Activated T-helper 2 cell treated with anti-CD3 and anti-CD28 coated beads, Interferon-gamma antibody, Interleukin-2, Interleukin-4, amounts not matched to agents 10 μg/mL and 5 μg/mL and 100 μg/mL, durations not matched to agents 14 hours and 24 hours and 36 hours (primary cell): Measurements from ENCODE around the gene PUM2. TPM values are rescaled to one million over a fixed set of nuclear protein-coding genes. Genes with fewer than 3 reads are reported as not detected.
"Not testable (repeated sequence)": the region's sequence is repeated elsewhere in the genome, so short reads cannot be mapped to it uniquely, and the experiment has no call there.

Experiments used
- DNase-seq: peaks from one replicate; pipeline ENCODE4 v3.0.0; 2021; ENCODE audit warnings: low spot score
- H3K27ac Mint-ChIP-seq: one replicate; pipeline ENCODE4 v1.8.0; 2021; ENCODE audit warnings: mixed read lengths
- H3K27me3 Mint-ChIP-seq: one replicate; pipeline ENCODE4 v1.8.0; 2021; ENCODE audit warnings: low read depth, mixed read lengths
- H3K36me3 Mint-ChIP-seq: one replicate; pipeline ENCODE4 v1.8.0; 2021; ENCODE audit warnings: low read depth, mixed read lengths
- H3K4me1 Mint-ChIP-seq: one replicate; pipeline ENCODE4 v1.8.0; 2021; ENCODE audit warnings: low read depth, mixed read lengths
- H3K4me3 Mint-ChIP-seq: one replicate; pipeline ENCODE4 v1.8.0; 2021; ENCODE audit warnings: low read depth, mild to moderate bottlenecking, moderate library complexity, mixed read lengths
- H3K9me3 Mint-ChIP-seq: one replicate; pipeline ENCODE4 v1.8.0; 2021; ENCODE audit warnings: mixed read lengths
- intact Hi-C: fragments of 100-400 bp; cut with micrococcal nuclease; formaldehyde crosslinking; loops from one replicate; pipeline ENCODE4 v1.15.1; 2023
- total RNA-seq: library from RNA; stranded (reverse); gene quantifications from 2 replicates; pipeline ENCODE4 v1.2.3, GENCODE V29; 2022

The PUM2 gene
- total RNA-seq, 1 donor from 2014 or later = 121 TPM

GRCh38 chr2:20249170-20249569, 101.5 kb downstream of the PUM2 start:
- H3K27me3 Mint-ChIP-seq = no peaks in the 10 kb centered on the region
- H3K9me3 Mint-ChIP-seq = no peaks in the 10 kb centered on the region
- peaks cover 69% of the 10 kb centered on the region for H3K36me3 Mint-ChIP-seq
- H3K27ac Mint-ChIP-seq = no peak overlapping the region
- DNase-seq = no peak
- intact Hi-C loops = no loop called here
- H3K4me1 Mint-ChIP-seq = no peaks in the 10 kb centered on the region
- H3K4me3 Mint-ChIP-seq = no peak overlapping the region

- no peak for DNase-seq
- Mint-ChIP-seq H3K27ac (no peak overlapping the region), H3K4me3 (no peak overlapping the region), H3K27me3 (no peaks in the 10 kb centered on the region), H3K36me3 (peaks cover 51% of the 10 kb centered on the region), H3K9me3 (no peaks in the 10 kb centered on the region), H3K4me1 (no peaks in the 10 kb centered on the region)
- intact Hi-C loops = no loop called here
These were observed 103.6 kb downstream of the PUM2 start for GRCh38 chr2:20247084-20247483.

- not testable (repeated sequence) for H3K4me3 Mint-ChIP-seq, H3K27me3 Mint-ChIP-seq, H3K27ac Mint-ChIP-seq, H3K9me3 Mint-ChIP-seq, DNase-seq, H3K4me1 Mint-ChIP-seq
- peaks cover 25% of the 10 kb centered on the region for H3K36me3 Mint-ChIP-seq
- intact Hi-C loops = loop anchor here (5.0 kb wide), 1 partner anchor 179 kb away; no protein-coding TSS in a partner anchor
These were observed 107.0 kb downstream of the PUM2 start for GRCh38 chr2:20243637-20244036.

GRCh38 chr2:20242727-20243377, 107.8 kb downstream of the PUM2 start:
- Mint-ChIP-seq H3K36me3 (peaks cover 18% of the 10 kb centered on the region), H3K27me3 (peaks cover 7% of the 10 kb centered on the region), H3K27ac (no peak overlapping the region), H3K9me3 (no peaks in the 10 kb centered on the region), H3K4me1 (no peaks in the 10 kb centered on the region), H3K4me3 (no peak overlapping the region)
- intact Hi-C loops = loop anchor here (5.0 kb wide), 1 partner anchor 179 kb away; no protein-coding TSS in a partner anchor
- DNase-seq = no peak

- H3K27ac Mint-ChIP-seq = no peak overlapping the region
- no peaks in the 10 kb centered on the region for H3K9me3 Mint-ChIP-seq
- H3K36me3 Mint-ChIP-seq = peaks cover 11% of the 10 kb centered on the region
- H3K4me3 Mint-ChIP-seq = peak overlapping the region; percentile 39
- peaks cover 14% of the 10 kb centered on the region for H3K27me3 Mint-ChIP-seq
- no peak for DNase-seq
- intact Hi-C loops = loop anchor here (5.0 kb wide), 1 partner anchor 180 kb away; no protein-coding TSS in a partner anchor
- no peaks in the 10 kb centered on the region for H3K4me1 Mint-ChIP-seq
These were observed 108.5 kb downstream of the PUM2 start for GRCh38 chr2:20241973-20242726.

- not testable (repeated sequence) for H3K27ac Mint-ChIP-seq, H3K4me1 Mint-ChIP-seq, H3K4me3 Mint-ChIP-seq, DNase-seq, H3K9me3 Mint-ChIP-seq, H3K36me3 Mint-ChIP-seq
- intact Hi-C loops = loop anchor here (5.0 kb wide), 1 partner anchor 182 kb away; no protein-coding TSS in a partner anchor
- peaks cover 22% of the 10 kb centered on the region for H3K27me3 Mint-ChIP-seq
These were observed 110.4 kb downstream of the PUM2 start for GRCh38 chr2:20240291-20240690.

GRCh38 chr2:20236496-20236895, 114.1 kb downstream of the PUM2 start:
- intact Hi-C loops = no loop called here
- no peak for DNase-seq
- H3K4me1 Mint-ChIP-seq = no peaks in the 10 kb centered on the region
- H3K36me3 Mint-ChIP-seq = no peaks in the 10 kb centered on the region
- H3K9me3 Mint-ChIP-seq = no peaks in the 10 kb centered on the region
- no peak overlapping the region for H3K4me3 Mint-ChIP-seq
- peaks cover 23% of the 10 kb centered on the region for H3K27me3 Mint-ChIP-seq
- H3K27ac Mint-ChIP-seq = no peak overlapping the region

GRCh38 chr2:20235655-20236305, 114.9 kb downstream of the PUM2 start:
- Mint-ChIP-seq H3K27me3 (peaks cover 28% of the 10 kb centered on the region), H3K27ac (no peak overlapping the region), H3K36me3 (no peaks in the 10 kb centered on the region), H3K9me3 (no peaks in the 10 kb centered on the region), H3K4me3 (no peak overlapping the region), H3K4me1 (no peaks in the 10 kb centered on the region)
- DNase-seq = no peak
- intact Hi-C loops = no loop called here

GRCh38 chr2:20234597-20234996, 116.0 kb downstream of the PUM2 start:
- H3K27me3 Mint-ChIP-seq = peaks cover 34% of the 10 kb centered on the region
- H3K4me3 Mint-ChIP-seq, H3K9me3 Mint-ChIP-seq, intact Hi-C loops, H3K36me3 Mint-ChIP-seq, H3K4me1 Mint-ChIP-seq, DNase-seq, H3K27ac Mint-ChIP-seq: not testable (repeated sequence)

GRCh38 chr2:20232837-20233207, 117.8 kb downstream of the PUM2 start:
- intact Hi-C loops = no loop called here
- Mint-ChIP-seq H3K27ac (no peak overlapping the region), H3K36me3 (no peaks in the 10 kb centered on the region), H3K4me1 (no peaks in the 10 kb centered on the region), H3K27me3 (peaks cover 36% of the 10 kb centered on the region), H3K4me3 (no peak overlapping the region), H3K9me3 (no peaks in the 10 kb centered on the region)
- DNase-seq = no peak

- H3K4me1 Mint-ChIP-seq = no peaks in the 10 kb centered on the region
- H3K27me3 Mint-ChIP-seq = peaks cover 32% of the 10 kb centered on the region
- H3K4me3 Mint-ChIP-seq = no peak overlapping the region
- no peaks in the 10 kb centered on the region for H3K9me3 Mint-ChIP-seq
- no peak for DNase-seq
- intact Hi-C loops = no loop called here
- H3K27ac Mint-ChIP-seq = no peak overlapping the region
- H3K36me3 Mint-ChIP-seq = no peaks in the 10 kb centered on the region
These were observed 119.0 kb downstream of the PUM2 start for GRCh38 chr2:20231598-20232026.

GRCh38 chr2:20231159-20231558, 119.5 kb downstream of the PUM2 start:
- no peaks in the 10 kb centered on the region for H3K4me1 Mint-ChIP-seq
- no peak overlapping the region for H3K27ac Mint-ChIP-seq
- no peaks in the 10 kb centered on the region for H3K9me3 Mint-ChIP-seq
- no peaks in the 10 kb centered on the region for H3K36me3 Mint-ChIP-seq
- intact Hi-C loops = no loop called here
- DNase-seq = no peak
- H3K27me3 Mint-ChIP-seq = peaks cover 32% of the 10 kb centered on the region
- H3K4me3 Mint-ChIP-seq = no peak overlapping the region

- Mint-ChIP-seq H3K27me3 (peaks cover 41% of the 10 kb centered on the region), H3K9me3 (no peaks in the 10 kb centered on the region), H3K4me1 (peaks cover 4% of the 10 kb centered on the region), H3K27ac (no peak overlapping the region), H3K4me3 (no peak overlapping the region), H3K36me3 (no peaks in the 10 kb centered on the region)
- DNase-seq = no peak
- intact Hi-C loops = no loop called here
These were observed 120.6 kb downstream of the PUM2 start for GRCh38 chr2:20230114-20230425.
